Measurements from ENCODE around the gene ZNF354C.

ZNF354C gene

GRCh38 chr5:179126506-179126991 lies 66.4 kb downstream of the ZNF354C start:
- no peak for FAIRE-seq
- no peak for DNase-seq (ENCODE audit: insufficient read length, low spot score)

GRCh38 chr5:179127136-179128040 lies 67.2 kb downstream of the ZNF354C start:
- FAIRE-seq: no peak
- DNase-seq (ENCODE audit: insufficient read length, low spot score): no peak

- DNase-seq (ENCODE audit: insufficient read length, low spot score) (no peak), FAIRE-seq (no peak)
Observed at GRCh38 chr5:179128041-179128365, 67.8 kb downstream of the ZNF354C start.

- FAIRE-seq (no peak), DNase-seq (ENCODE audit: insufficient read length, low spot score) (no peak)
Observed at GRCh38 chr5:179128976-179129375, 68.8 kb downstream of the ZNF354C start.

DNA sequence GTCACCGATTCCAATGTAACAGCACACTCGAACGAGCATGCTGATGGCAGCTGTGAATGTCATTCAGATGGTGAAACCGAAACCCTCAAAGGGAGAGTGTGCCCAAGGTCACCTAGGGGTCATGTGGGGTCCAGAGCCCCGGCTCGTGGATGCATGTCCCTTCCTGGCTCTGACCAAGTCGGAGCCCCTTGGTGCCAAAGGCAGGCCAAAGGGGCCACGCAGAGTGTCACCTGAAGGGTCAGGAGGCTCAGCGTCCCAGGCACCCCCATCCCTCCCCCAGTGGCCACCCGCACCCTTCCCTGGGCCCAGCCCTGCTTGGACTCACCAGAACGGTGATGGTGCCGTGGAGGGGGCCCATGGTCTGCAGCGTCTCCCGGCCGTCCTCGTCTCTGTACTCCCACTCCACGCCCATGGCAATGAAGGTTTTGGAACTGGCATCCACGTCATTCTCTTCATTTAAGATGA lies 69.5 kb downstream of the ZNF354C start:
- DNase-seq (ENCODE audit: insufficient read length, low spot score) (no peak), FAIRE-seq (no peak)

GRCh38 chr5:179130101-179130681 lies 70.0 kb downstream of the ZNF354C start:
- FAIRE-seq (no peak), DNase-seq (ENCODE audit: insufficient read length, low spot score) (no peak)

GRCh38 chr5:179131321-179131835 lies 71.2 kb downstream of the ZNF354C start:
- DNase-seq (ENCODE audit: insufficient read length, low spot score) (no peak), FAIRE-seq (no peak)

GRCh38 chr5:179131886-179132585 lies 71.9 kb downstream of the ZNF354C start:
- DNase-seq (ENCODE audit: insufficient read length, low spot score) (no peak), FAIRE-seq (no peak)

DNA sequence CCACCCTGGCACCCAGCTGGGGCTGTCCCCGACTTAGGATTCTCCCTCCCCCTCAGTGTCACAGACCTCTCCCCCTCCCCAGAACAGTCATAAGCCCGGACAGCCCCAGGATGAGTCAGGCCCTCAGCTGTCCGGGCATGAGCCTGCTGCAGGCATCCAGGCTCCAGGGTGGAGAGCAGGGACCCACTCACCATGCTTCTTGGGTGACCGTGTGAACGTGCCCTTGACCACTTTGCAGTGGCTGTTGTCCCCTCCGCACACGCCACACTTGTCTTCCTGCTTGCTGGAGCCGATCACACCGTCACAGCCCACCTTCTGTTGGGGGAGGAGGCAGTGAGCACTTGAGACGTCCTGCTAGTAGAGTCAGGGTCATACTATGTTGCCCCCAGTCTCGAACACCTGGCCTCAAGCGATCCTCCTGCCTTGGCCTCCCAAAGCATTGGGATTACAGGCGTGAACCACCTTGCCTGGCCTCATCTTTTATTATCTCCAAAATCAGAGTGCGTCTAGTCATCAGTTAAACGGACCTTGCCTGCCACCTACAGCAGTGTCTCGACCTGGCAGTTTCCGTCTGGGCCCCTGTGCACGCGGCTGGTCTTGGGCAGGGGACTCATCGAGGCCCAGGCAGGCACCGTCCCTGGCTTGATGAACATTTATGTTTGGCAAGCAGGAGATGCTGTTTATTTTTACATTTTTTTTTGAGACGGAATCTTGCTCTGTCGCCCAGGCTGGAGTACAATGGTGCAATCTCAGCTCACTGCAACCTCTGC lies 72.6 kb downstream of the ZNF354C start:
- FAIRE-seq: no peak
- no peak for DNase-seq (ENCODE audit: insufficient read length, low spot score)
